ENCODE results near the gene SOCS7. TPM values are rescaled to one million over a fixed set of nuclear protein-coding genes. Genes with fewer than 3 reads are reported as not detected.

Gene SOCS7
- total RNA-seq, 2 experiments from 2014 or later: 18.0 to 18.9 TPM

DNA sequence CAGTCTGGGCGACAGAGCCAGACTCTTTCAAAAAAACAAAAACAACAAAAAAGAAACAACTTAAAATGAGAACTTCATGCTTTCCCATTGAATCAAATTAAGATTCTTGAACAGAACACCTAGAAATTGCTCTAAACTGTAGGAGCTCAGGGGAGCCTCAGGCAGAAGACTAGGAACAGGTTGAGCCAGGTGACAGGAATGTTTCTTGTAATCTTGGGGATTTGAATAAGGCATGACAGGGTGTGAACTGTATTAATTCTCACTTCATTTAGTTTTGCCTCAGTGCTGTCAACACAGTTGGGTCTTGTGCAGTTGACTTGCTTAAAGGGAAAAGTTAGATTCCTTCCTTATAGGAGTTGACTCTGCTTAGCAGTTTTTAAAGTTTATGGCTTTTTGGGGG, 27.8 kb downstream of the SOCS7 start:
- no peak for ATAC-seq
- POLR2A ChIA-PET: interaction anchor here (0.9 kb wide), 1 partner anchor 15 kb away, joined by 3 read pairs; no protein-coding TSS in a partner anchor
- Mint-ChIP-seq H3K9me3 (no peaks in the 10 kb centered on the region), H3K27ac (no peak overlapping the region), H3K36me3 (ENCODE audit: low read depth) (peaks cover 6% of the 10 kb centered on the region), H3K4me3 (no peak overlapping the region), H3K4me1 (ENCODE audit: low read depth) (no peaks in the 10 kb centered on the region), H3K27me3 (no peaks in the 10 kb centered on the region)
- no peak for DNase-seq
- intact Hi-C loops (cut with micrococcal nuclease): no loop called here
- CTCF ChIA-PET: interaction anchor here (1.0 to 1.5 kb wide), 2 partner anchors 26 to 57 kb away, joined by 4 to 5 read pairs; no protein-coding TSS in a partner anchor
- TF ChIP-seq, protein P1, sequence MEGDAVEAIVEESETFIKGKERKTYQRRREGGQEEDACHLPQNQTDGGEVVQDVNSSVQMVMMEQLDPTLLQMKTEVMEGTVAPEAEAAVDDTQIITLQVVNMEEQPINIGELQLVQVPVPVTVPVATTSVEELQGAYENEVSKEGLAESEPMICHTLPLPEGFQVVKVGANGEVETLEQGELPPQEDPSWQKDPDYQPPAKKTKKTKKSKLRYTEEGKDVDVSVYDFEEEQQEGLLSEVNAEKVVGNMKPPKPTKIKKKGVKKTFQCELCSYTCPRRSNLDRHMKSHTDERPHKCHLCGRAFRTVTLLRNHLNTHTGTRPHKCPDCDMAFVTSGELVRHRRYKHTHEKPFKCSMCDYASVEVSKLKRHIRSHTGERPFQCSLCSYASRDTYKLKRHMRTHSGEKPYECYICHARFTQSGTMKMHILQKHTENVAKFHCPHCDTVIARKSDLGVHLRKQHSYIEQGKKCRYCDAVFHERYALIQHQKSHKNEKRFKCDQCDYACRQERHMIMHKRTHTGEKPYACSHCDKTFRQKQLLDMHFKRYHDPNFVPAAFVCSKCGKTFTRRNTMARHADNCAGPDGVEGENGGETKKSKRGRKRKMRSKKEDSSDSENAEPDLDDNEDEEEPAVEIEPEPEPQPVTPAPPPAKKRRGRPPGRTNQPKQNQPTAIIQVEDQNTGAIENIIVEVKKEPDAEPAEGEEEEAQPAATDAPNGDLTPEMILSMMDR (IDR thresholded peaks at IDR 0.05): no peak

DNA sequence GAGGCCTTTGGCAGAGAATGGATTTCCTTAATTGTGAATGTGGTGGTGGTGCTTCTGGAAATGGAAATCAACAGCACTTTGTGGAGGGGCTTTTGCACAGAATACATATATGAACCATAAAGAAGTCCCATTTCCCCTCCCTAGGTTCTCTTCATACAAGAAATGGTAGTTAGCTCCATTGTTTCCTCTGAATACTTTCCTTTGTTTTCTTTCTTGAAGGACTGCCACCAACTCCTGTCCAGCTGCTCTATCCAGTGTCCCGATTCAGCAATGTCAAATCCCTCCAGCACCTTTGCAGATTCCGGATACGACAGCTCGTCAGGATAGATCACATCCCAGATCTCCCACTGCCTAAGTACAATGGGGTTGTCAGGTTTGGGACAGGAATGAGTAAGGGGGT, 43.4 kb downstream of the SOCS7 start:
- Mint-ChIP-seq H3K27me3 (no peaks in the 10 kb centered on the region), H3K9me3 (no peaks in the 10 kb centered on the region), H3K4me1 (ENCODE audit: low read depth) (no peaks in the 10 kb centered on the region), H3K27ac (no peak overlapping the region), H3K4me3 (no peak overlapping the region), H3K36me3 (ENCODE audit: low read depth) (peaks cover 17% of the 10 kb centered on the region)
- ChIA-PET CTCF (interaction anchor here (1.1 to 2.5 kb wide), 2 partner anchors 22 to 46 kb away, joined by 4 to 9 read pairs; no protein-coding TSS in a partner anchor), POLR2A (no interaction called here)
- intact Hi-C loops (cut with micrococcal nuclease): no loop called here
- no peak for DNase-seq
- TF ChIP-seq, protein P1 (IDR thresholded peaks at IDR 0.05): no peak
- no peak for ATAC-seq

DNA sequence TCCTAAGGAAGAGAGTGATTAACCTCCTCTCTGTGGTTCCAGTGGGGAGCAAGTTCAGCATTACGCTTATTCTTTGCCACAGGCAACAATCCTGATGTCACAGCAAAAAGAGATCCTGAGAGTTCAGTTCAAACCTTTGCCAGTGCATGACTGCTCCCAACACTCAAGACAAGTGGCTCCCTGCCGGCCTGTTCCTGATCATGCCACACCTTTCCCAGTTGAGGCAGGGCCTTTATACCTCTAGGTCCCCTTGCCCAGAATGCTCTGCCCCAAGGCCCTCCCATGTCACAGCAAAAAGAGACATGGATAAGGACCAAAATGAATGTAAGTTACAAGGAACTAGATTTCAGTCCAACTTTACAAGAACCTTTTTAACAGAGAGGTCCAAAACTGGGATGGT, 45.6 kb downstream of the SOCS7 start:
- TF ChIP-seq, protein P1 (IDR thresholded peaks at IDR 0.05): no peak
- DNase-seq (no peak), ATAC-seq (no peak)
- no peaks in the 10 kb centered on the region for H3K27me3 Mint-ChIP-seq
- H3K9me3 Mint-ChIP-seq: no peaks in the 10 kb centered on the region
- H3K4me3 Mint-ChIP-seq: no peak overlapping the region
- ChIA-PET POLR2A (no interaction called here), CTCF (no interaction called here)
- intact Hi-C loops (cut with micrococcal nuclease): no loop called here
- H3K4me1 Mint-ChIP-seq (ENCODE audit: low read depth): no peaks in the 10 kb centered on the region
- peaks cover 19% of the 10 kb centered on the region for H3K36me3 Mint-ChIP-seq (ENCODE audit: low read depth)
- H3K27ac Mint-ChIP-seq: no peak overlapping the region

DNA sequence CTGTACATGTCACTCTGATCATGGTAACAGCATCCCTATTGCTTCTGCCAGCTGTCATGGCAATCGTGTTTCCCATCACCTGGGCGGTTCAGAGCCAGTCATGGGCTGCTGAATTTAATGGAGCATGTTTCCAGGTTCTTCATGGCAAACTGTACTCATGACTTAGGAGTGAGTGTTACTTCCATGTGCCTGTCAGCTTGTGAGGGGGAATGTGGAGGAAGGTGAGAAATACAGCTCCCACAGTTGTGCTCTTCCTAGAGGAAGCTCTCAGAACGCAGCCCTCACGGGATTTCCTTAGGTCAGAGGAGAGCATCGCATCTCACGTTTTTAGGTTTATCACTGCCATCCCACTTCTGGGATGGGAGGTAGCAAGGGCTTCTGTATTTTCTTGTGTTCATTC, 48.6 kb downstream of the SOCS7 start:
- no peak overlapping the region for H3K27ac Mint-ChIP-seq
- H3K4me1 Mint-ChIP-seq (ENCODE audit: low read depth): no peaks in the 10 kb centered on the region
- no peak for ATAC-seq
- H3K9me3 Mint-ChIP-seq: no peaks in the 10 kb centered on the region
- intact Hi-C loops (cut with micrococcal nuclease): no loop called here
- POLR2A ChIA-PET: no interaction called here
- H3K27me3 Mint-ChIP-seq: no peaks in the 10 kb centered on the region
- no peak for DNase-seq
- no peak overlapping the region for H3K4me3 Mint-ChIP-seq
- TF ChIP-seq, protein P1 (IDR thresholded peaks at IDR 0.05): no peak
- CTCF ChIA-PET: interaction anchor here (2.0 to 2.4 kb wide), 2 partner anchors 14 to 51 kb away, joined by 6 to 7 read pairs; no protein-coding TSS in a partner anchor
- peaks cover 14% of the 10 kb centered on the region for H3K36me3 Mint-ChIP-seq (ENCODE audit: low read depth)

DNA sequence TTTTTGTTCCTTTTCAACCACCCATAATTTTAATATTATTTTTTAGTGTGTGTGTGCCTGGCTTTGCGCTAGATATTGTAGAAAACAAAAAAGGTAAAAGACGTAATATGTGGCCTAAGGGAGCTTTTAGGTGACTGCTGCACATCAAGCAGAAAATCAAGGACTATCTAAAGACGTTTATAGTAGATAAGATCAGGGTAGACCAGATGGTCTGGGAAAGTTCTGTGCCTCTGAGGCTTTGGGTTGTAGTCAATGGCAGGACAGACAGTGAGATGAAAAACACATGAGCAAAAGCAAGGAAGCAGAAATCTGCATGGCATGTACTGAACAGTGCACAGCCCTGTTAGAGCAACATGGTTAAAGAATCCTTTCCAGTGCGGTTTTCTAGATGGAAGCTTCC, 49.8 kb downstream of the SOCS7 start:
- ChIA-PET POLR2A (no interaction called here), CTCF (interaction anchor here (1.3 to 2.0 kb wide), 2 partner anchors 13 to 80 kb away, joined by 3 to 6 read pairs; no protein-coding TSS in a partner anchor)
- Mint-ChIP-seq H3K4me1 (ENCODE audit: low read depth) (no peaks in the 10 kb centered on the region), H3K27ac (no peak overlapping the region), H3K27me3 (no peaks in the 10 kb centered on the region), H3K9me3 (no peaks in the 10 kb centered on the region), H3K36me3 (ENCODE audit: low read depth) (peaks cover 7% of the 10 kb centered on the region), H3K4me3 (no peak overlapping the region)
- no peak for DNase-seq
- intact Hi-C loops (cut with micrococcal nuclease): no loop called here
- no peak for ATAC-seq
- TF ChIP-seq, protein P1 (IDR thresholded peaks at IDR 0.05): no peak
